ENCODE measurements around the gene MAGEA8. TPM values are rescaled to one million over a fixed set of nuclear protein-coding genes. Genes with fewer than 3 reads are reported as not detected.
"Not testable (repeated sequence)": the region's sequence is repeated elsewhere in the genome, so short reads cannot be mapped to it uniquely, and the experiment has no call there.

The MAGEA8 gene
- total RNA-seq, 1 experiment from 2014 or later = not detected

- H3K79me1 ChIP-seq (ENCODE audit: insufficient read depth, low read depth, low read length, poor library complexity, severe bottlenecking) = not testable (repeated sequence)
- WGBS (ENCODE audit: extremely low coverage, insufficient read length, low lambda C conversion rate) = no CpG with 5 or more reads among the region's 5 CpGs
Observed at GRCh38 chrX:149932970-149933369, 52.0 kb downstream of the MAGEA8 start.

More at GRCh38 chrX:149932970-149933369, 52.0 kb downstream of the MAGEA8 start:
- not testable (repeated sequence) for H3K27me3 Mint-ChIP-seq (ENCODE audit: low read depth); H2BK120ac ChIP-seq (ENCODE audit: low read depth, low read length, poor library complexity, severe bottlenecking); H3K4me3 Mint-ChIP-seq; H3K79me2 ChIP-seq (ENCODE audit: insufficient read depth, low read length); H3K27ac ChIP-seq (ENCODE audit: insufficient read length, low read depth, low read length); H3K23me2 ChIP-seq (ENCODE audit: insufficient read length, low read depth, low read length, poor library complexity, severe bottlenecking); H3K4me1 ChIP-seq (ENCODE audit: insufficient read depth, low read length); H3K18ac ChIP-seq (ENCODE audit: insufficient read length, low read depth, low read length); H3K27ac Mint-ChIP-seq; H3K4ac ChIP-seq (ENCODE audit: low read depth, low read length); H4K91ac ChIP-seq (ENCODE audit: insufficient read length, low read depth, low read length); H3T11ph ChIP-seq (ENCODE audit: low read length); DNase-seq; H2AK5ac ChIP-seq (ENCODE audit: insufficient read length, low read length); H3K4me1 Mint-ChIP-seq; H2AFZ ChIP-seq (ENCODE audit: low read length); H3K27me3 ChIP-seq (ENCODE audit: insufficient read depth, low read length); H3K9me3 ChIP-seq (ENCODE audit: control insufficient read depth, low read depth, low read length); H2BK12ac ChIP-seq (ENCODE audit: insufficient read length, low read depth, low read length); H4K20me1 ChIP-seq (ENCODE audit: control insufficient read depth, insufficient read depth, insufficient read length); H2BK20ac ChIP-seq (ENCODE audit: low read depth, low read length, poor library complexity, severe bottlenecking); H3K14ac ChIP-seq (ENCODE audit: insufficient read depth, low read length); H3K4me2 ChIP-seq (ENCODE audit: insufficient read depth, insufficient read length, low read length); H2BK5ac ChIP-seq (ENCODE audit: insufficient read length, low read length); H4K8ac ChIP-seq (replicated peaks; ENCODE audit: insufficient read length, low read depth, low read length); H3K23ac ChIP-seq (ENCODE audit: insufficient read length, low read depth, low read length); H2BK15ac ChIP-seq (ENCODE audit: low read depth, low read length); H4K5ac ChIP-seq (ENCODE audit: insufficient read length, low read depth, low read length); H3K9ac ChIP-seq (ENCODE audit: extremely low read depth, insufficient read length, low read length); H3K56ac ChIP-seq (ENCODE audit: insufficient read length, low read depth, low read length)
- H3K9me3 Mint-ChIP-seq = peaks cover 18 to 21% of the 10 kb centered on the region in 2 experiments
- H3K36me3 Mint-ChIP-seq (ENCODE audit: insufficient read depth in 1 of 3, low read depth in 3 of 3) = peaks cover 11 to 15% (median 15%) of the 10 kb centered on the region in 3 experiments
